Psoas muscle (tissue), 8 donors: Measurements from ENCODE around the gene ZNF521. TPM values are rescaled to one million over a fixed set of nuclear protein-coding genes. Genes with fewer than 3 reads are reported as not detected.
A peak's percentile ranks its signal among the peaks of the same experiment; 100 is the strongest.

ENCODE experiments used
- ATAC-seq, 4 donors: fragments of 200-7000 bp; cut with Tn5 transposase; one replicate each; pipeline ENCODE4 v1.9.1; 2020; ENCODE audit warnings: moderate library complexity in 3 of 4, mild to moderate bottlenecking in 2 of 4
- DNase-seq, 2 donors: peaks; one replicate each; pipeline ENCODE4 v3.0.0-alpha.2; 2020
- H3K27ac ChIP-seq: fragments of 200-600 bp; one replicate; pipeline ENCODE4 v1.8.0; 2022
- H3K27me3 ChIP-seq, 3 donors: fragments of 200-600 bp in 1 of 3; one replicate each; pipeline versions ENCODE4 v1.6.1 to v1.8.0; 2013 to 2022; ENCODE audit warnings: low read length in 2 of 3, mild to moderate bottlenecking in 2 of 3, moderate library complexity in 1 of 3; ENCODE audit not compliant: insufficient read depth in 3 of 3
- H3K36me3 ChIP-seq, 2 donors: fragments of 200-600 bp in 1 of 2; one replicate each; pipeline versions ENCODE4 v1.6.1 to v1.8.0; 2013 to 2022; ENCODE audit warnings: low read depth in 1 of 2, mild to moderate bottlenecking in 1 of 2, moderate library complexity in 1 of 2; ENCODE audit not compliant: insufficient read depth in 1 of 2
- H3K4me1 ChIP-seq: fragments of 200-600 bp; one replicate; pipeline ENCODE4 v1.8.0; 2022
- H3K4me3 ChIP-seq: fragments of 200-600 bp; one replicate; pipeline ENCODE4 v1.8.0; 2022; ENCODE audit warnings: mild to moderate bottlenecking
- H3K9me3 ChIP-seq: fragments of 200-600 bp; one replicate; pipeline ENCODE4 v1.8.0; 2022
- CTCF ChIP-seq: fragments of 200-600 bp; IDR thresholded peaks from one replicate; pipeline ENCODE4 v1.8.0; 2022; ENCODE audit warnings: antibody characterized with exemption
- WGBS, 3 donors: extraction: QIAGEN DNeasy Blood & Tissue Kit; methylation state at CpG; one replicate each; pipeline versions ENCODE4 v1.1.6 to v1.1.7; 2013; 5-methylcytosine and 5-hydroxymethylcytosine counted together
- intact Hi-C, 2 donors: fragments of 100-400 bp; cut with DNase I; formaldehyde crosslinking; loops; one replicate each; pipeline versions ENCODE4 v1.11.0 to v1.14.2; 2022
- polyA plus RNA-seq, 3 donors: library from polyadenylated mRNA; stranded (reverse); fragments of 200-250 nt; gene quantifications; one replicate each; pipeline ENCODE4 v1.2.3, GENCODE V29; 2013
- total RNA-seq, 4 donors: library from RNA; stranded (reverse); fragmentation: NEBNext Ultra II Directional in 2 of 4; extraction: Animal tissue kit (Norgen Biotek cat#: 25700) in 2 of 4; gene quantifications; one replicate each; pipeline versions ENCODE4 v1.2.1 to v1.2.4, GENCODE V29; 2021 to 2023
- donor health status: healthy with polysubstance abuse.
- donor health status: DM: no; HTN: no; CAD: no; lungs with moderate emphysema.
- donor health status: Bipolar disorder and iron deficiency.
- donor health status: healthy.
- donor health status: DM: yes; HTN: yes; CAD: no.
- donor health status: DM: no; HTN: no; CAD: no.
- donor health status: DM: no; HTN: no; CAD: no.
- donor health status: DM: yes; HTN: yes; CAD: no.

ZNF521 gene
- total and polyA plus RNA-seq, 7 donors: 1.8 to 13.2 (median 4.2) TPM

GRCh38 chr18:25299426-25300300, 52.3 kb downstream of the ZNF521 start:
- intact Hi-C loops: loop anchor here in 1 of 2 donors (1.0 to 10.0 kb wide), 2 partner anchors 50 to 315 kb away; no protein-coding TSS in a partner anchor
- 63 to 78% (median 63%) methylated on average over 8 of the region's 8 CpGs for WGBS, 3 donors
- no peaks in the 10 kb centered on the region for H3K9me3 ChIP-seq
- H3K4me3 ChIP-seq: no peak overlapping the region
- no peaks in the 10 kb centered on the region for H3K27me3 ChIP-seq
- TF ChIP-seq CTCF: no peak
- DNase-seq (no peak), ATAC-seq (peak; percentile 76 to 84 (median 79))
- peaks cover 23% of the 10 kb centered on the region for H3K4me1 ChIP-seq
- peak overlapping the region; percentile 82 for H3K27ac ChIP-seq
- no peaks in the 10 kb centered on the region for H3K36me3 ChIP-seq

GRCh38 chr18:25298853-25299274, 53.1 kb downstream of the ZNF521 start:
- ATAC-seq (peak; percentile 92 to 95 (median 92)), DNase-seq (peak; percentile 65 to 74)
- no peaks in the 10 kb centered on the region for H3K36me3 ChIP-seq
- 30 to 46% (median 32%) methylated on average over 4 of the region's 4 CpGs for WGBS, 3 donors
- peaks cover 23% of the 10 kb centered on the region for H3K4me1 ChIP-seq
- intact Hi-C loops: loop anchor here in 1 of 2 donors (1.0 to 10.0 kb wide), 2 partner anchors 50 to 314 kb away; no protein-coding TSS in a partner anchor
- H3K27ac ChIP-seq: peak overlapping the region; percentile 82
- H3K9me3 ChIP-seq: no peaks in the 10 kb centered on the region
- no peaks in the 10 kb centered on the region for H3K27me3 ChIP-seq
- no peak for TF ChIP-seq CTCF
- no peak overlapping the region for H3K4me3 ChIP-seq

- H3K27ac ChIP-seq: no peak overlapping the region
- ATAC-seq (no peak), DNase-seq (no peak)
- H3K4me1 ChIP-seq: peaks cover 23% of the 10 kb centered on the region
- no peaks in the 10 kb centered on the region for H3K27me3 ChIP-seq
- H3K36me3 ChIP-seq: no peaks in the 10 kb centered on the region
- H3K9me3 ChIP-seq: no peaks in the 10 kb centered on the region
- TF ChIP-seq CTCF: no peak
- intact Hi-C loops: loop anchor here in 1 of 2 donors (10.0 kb wide), 1 partner anchor 311 kb away; no protein-coding TSS in a partner anchor
- H3K4me3 ChIP-seq: no peak overlapping the region
- 82 to 93% (median 82%) methylated on average over 2 of the region's 2 CpGs for WGBS, 3 donors
These were observed 56.3 kb downstream of the ZNF521 start for GRCh38 chr18:25295624-25296138.

GRCh38 chr18:25291150-25291549, 60.8 kb downstream of the ZNF521 start:
- H3K36me3 ChIP-seq: no peaks in the 10 kb centered on the region
- intact Hi-C loops: loop anchor here in 1 of 2 donors (10.0 kb wide), 1 partner anchor 306 kb away; no protein-coding TSS in a partner anchor
- WGBS, 3 donors: 94 to 97% (median 95%) methylated on average over 3 of the region's 3 CpGs
- no peaks in the 10 kb centered on the region for H3K4me1 ChIP-seq
- no peak for TF ChIP-seq CTCF
- ATAC-seq: no peak
- H3K27me3 ChIP-seq: no peaks in the 10 kb centered on the region
- no peak overlapping the region for H3K27ac ChIP-seq
- no peak for DNase-seq
- H3K4me3 ChIP-seq: no peak overlapping the region
- H3K9me3 ChIP-seq: no peaks in the 10 kb centered on the region
